HL-60 (cell line): ENCODE data around the gene MIS18A.

ENCODE experiments used
- DNase-seq, 2 experiments: peaks; one replicate each; pipeline ENCODE4 v3.0.0-alpha.2; 2010 to 2020; ENCODE audit warnings: low read depth in 1 of 2, low spot score in 1 of 2
- H3K27ac ChIP-seq: fragments of 250-450 bp; sonication (Bioruptor Pico); replicated peaks from 2 replicates; pipeline ENCODE4 v1.5.1; 2020; ENCODE audit warnings: mild to moderate bottlenecking, moderate library complexity
- H3K27me3 ChIP-seq: fragments of 250-450 bp; sonication (Bioruptor Pico); 2 replicates; pipeline ENCODE4 v1.5.1; 2021; ENCODE audit warnings: mild to moderate bottlenecking, moderate library complexity; ENCODE audit not compliant: insufficient read depth, poor library complexity, severe bottlenecking
- H3K4me3 ChIP-seq: replicated peaks from 2 replicates; pipeline ENCODE4 v1.5.1; 2011; ENCODE audit warnings: mild to moderate bottlenecking, control low read depth, low read length; ENCODE audit not compliant: insufficient read depth
- CTCF ChIP-seq: IDR thresholded peaks from one replicate; pipeline ENCODE4 v1.5.1; 2011; ENCODE audit warnings: low read length, control low read depth, inconsistent platforms; ENCODE audit not compliant: insufficient read depth
- GABPA ChIP-seq: IDR thresholded peaks from 2 replicates; pipeline ENCODE4 v1.6.1; 2012; ENCODE audit warnings: low read depth
- POLR2AphosphoS5 ChIP-seq: IDR thresholded peaks from 2 replicates; pipeline ENCODE4 v1.6.1; 2012; ENCODE audit warnings: low read depth
- REST ChIP-seq: IDR thresholded peaks from 2 replicates; pipeline ENCODE4 v1.6.1; 2012; ENCODE audit warnings: low read depth; ENCODE audit not compliant: insufficient replicate concordance
- SPI1 ChIP-seq: IDR thresholded peaks from 2 replicates; pipeline ENCODE4 v1.6.1; 2012; ENCODE audit warnings: low read depth, mild to moderate bottlenecking, borderline replicate concordance

MIS18A gene

GRCh38 chr21:32249511-32250280, 29.2 kb downstream of the MIS18A start:
- H3K27ac ChIP-seq: no peak overlapping the region

GRCh38 chr21:32248571-32249461, 30.0 kb downstream of the MIS18A start:
- no peak overlapping the region for H3K27ac ChIP-seq
- DNase-seq: no peak
- TF ChIP-seq REST: no peak
- TF ChIP-seq CTCF: no peak
- no peak for TF ChIP-seq SPI1
- TF ChIP-seq POLR2AphosphoS5: no peak
- TF ChIP-seq GABPA: no peak
- H3K4me3 ChIP-seq: no peak overlapping the region
- no peaks in the 10 kb centered on the region for H3K27me3 ChIP-seq

More at GRCh38 chr21:32249511-32250280, 29.2 kb downstream of the MIS18A start:
- no peak for DNase-seq
- no peak for TF ChIP-seq CTCF
- no peak for TF ChIP-seq SPI1
- TF ChIP-seq GABPA: no peak
- no peak for TF ChIP-seq REST
- no peak for TF ChIP-seq POLR2AphosphoS5
- Histone ChIP-seq H3K27me3 (no peaks in the 10 kb centered on the region), H3K4me3 (no peak overlapping the region)

- Histone ChIP-seq H3K27ac (no peak overlapping the region), H3K27me3 (no peaks in the 10 kb centered on the region), H3K4me3 (no peak overlapping the region)
- no peak for TF ChIP-seq GABPA
- no peak for TF ChIP-seq REST
- no peak for TF ChIP-seq CTCF
- TF ChIP-seq SPI1: no peak
- TF ChIP-seq POLR2AphosphoS5: no peak
- no peak for DNase-seq
These were observed 32.2 kb downstream of the MIS18A start for GRCh38 chr21:32246571-32247140.
